H9 (cell line): ENCODE data around the gene PEPD. TPM values are rescaled to one million over a fixed set of nuclear protein-coding genes. Genes with fewer than 3 reads are reported as not detected.

ENCODE experiments used
- DNase-seq: peaks from one replicate; pipeline ENCODE4 v3.0.0-alpha.2; 2017
- H2AFZ ChIP-seq: one replicate; pipeline ENCODE4 v1.6.1; 2013; ENCODE audit warnings: mild to moderate bottlenecking, low read length, control low read depth, moderate library complexity
- H2AK5ac ChIP-seq: 2 replicates; pipeline ENCODE4 v1.6.1; 2013; ENCODE audit warnings: low read length, control low read depth, mixed read lengths; ENCODE audit not compliant: insufficient read length
- H2BK120ac ChIP-seq: one replicate; pipeline ENCODE4 v1.6.1; 2013; ENCODE audit warnings: low read depth, mild to moderate bottlenecking, low read length, control low read depth, inconsistent platforms; ENCODE audit not compliant: poor library complexity, severe bottlenecking
- H2BK12ac ChIP-seq: 2 replicates; pipeline ENCODE4 v1.6.1; 2013; ENCODE audit warnings: low read length, control low read depth, mixed read lengths, low read depth; ENCODE audit not compliant: insufficient read length
- H2BK15ac ChIP-seq: 2 replicates; pipeline ENCODE4 v1.6.1; 2013; ENCODE audit warnings: low read depth, low read length, control low read depth
- H2BK20ac ChIP-seq: one replicate; pipeline ENCODE4 v1.6.1; 2013; ENCODE audit warnings: low read depth, mild to moderate bottlenecking, low read length, control low read depth, inconsistent platforms; ENCODE audit not compliant: poor library complexity, severe bottlenecking
- H2BK5ac ChIP-seq: 2 replicates; pipeline ENCODE4 v1.6.1; 2013; ENCODE audit warnings: low read length, control low read depth, mixed read lengths; ENCODE audit not compliant: insufficient read length
- H3K14ac ChIP-seq: 2 replicates; pipeline ENCODE4 v1.6.1; 2013; ENCODE audit warnings: low read length, control low read depth; ENCODE audit not compliant: insufficient read depth
- H3K18ac ChIP-seq: 2 replicates; pipeline ENCODE4 v1.6.1; 2013; ENCODE audit warnings: low read depth, mild to moderate bottlenecking, mixed read lengths, low read length, control low read depth; ENCODE audit not compliant: insufficient read length
- H3K23ac ChIP-seq: 2 replicates; pipeline ENCODE4 v1.6.1; 2013; ENCODE audit warnings: low read length, control low read depth, mixed read lengths, low read depth; ENCODE audit not compliant: insufficient read length
- H3K23me2 ChIP-seq: 2 replicates; pipeline ENCODE4 v1.6.1; 2013; ENCODE audit warnings: low read depth, mild to moderate bottlenecking, mixed read lengths, low read length, control low read depth; ENCODE audit not compliant: insufficient read length, poor library complexity, severe bottlenecking
- H3K27ac ChIP-seq: 2 replicates; pipeline ENCODE4 v1.5.1; 2013; ENCODE audit warnings: low read length, control low read depth, mixed read lengths, low read depth; ENCODE audit not compliant: insufficient read length
- H3K27me3 ChIP-seq: 2 replicates; pipeline ENCODE4 v1.6.1; 2013; ENCODE audit warnings: low read length, control low read depth, inconsistent platforms; ENCODE audit not compliant: insufficient read depth
- H3K4ac ChIP-seq: 2 replicates; pipeline ENCODE4 v1.6.1; 2013; ENCODE audit warnings: low read depth, mild to moderate bottlenecking, control low read depth, inconsistent platforms, low read length, moderate library complexity
- H3K4me1 ChIP-seq: 2 replicates; pipeline ENCODE4 v1.6.1; 2013; ENCODE audit warnings: low read length, control low read depth, inconsistent platforms; ENCODE audit not compliant: insufficient read depth
- H3K4me2 ChIP-seq: 2 replicates; pipeline ENCODE4 v1.6.1; 2013; ENCODE audit warnings: low read length, control low read depth, mixed read lengths; ENCODE audit not compliant: insufficient read length, insufficient read depth
- H3K56ac ChIP-seq: 2 replicates; pipeline ENCODE4 v1.6.1; 2013; ENCODE audit warnings: low read depth, mild to moderate bottlenecking, mixed read lengths, low read length, control low read depth; ENCODE audit not compliant: insufficient read length
- H3K79me1 ChIP-seq: 2 replicates; pipeline ENCODE4 v1.6.1; 2013; ENCODE audit warnings: low read depth, mild to moderate bottlenecking, moderate library complexity, low read length, control low read depth, inconsistent platforms; ENCODE audit not compliant: insufficient read depth, poor library complexity, severe bottlenecking
- H3K79me2 ChIP-seq: 2 replicates; pipeline ENCODE4 v1.6.1; 2013; ENCODE audit warnings: low read length, control low read depth, inconsistent platforms; ENCODE audit not compliant: insufficient read depth
- H3K9ac ChIP-seq: 2 replicates; pipeline ENCODE4 v1.6.1; 2013; ENCODE audit warnings: low read length, control low read depth, mixed read lengths; ENCODE audit not compliant: insufficient read length; ENCODE audit errors: extremely low read depth
- H3K9me3 ChIP-seq: one replicate; pipeline ENCODE4 v1.6.1; 2013; ENCODE audit warnings: low read depth, low read length, inconsistent platforms; ENCODE audit not compliant: control insufficient read depth
- H3T11ph ChIP-seq: one replicate; pipeline ENCODE4 v1.6.1; 2013; ENCODE audit warnings: mild to moderate bottlenecking, low read length, control low read depth, inconsistent platforms
- H4K20me1 ChIP-seq: one replicate; pipeline ENCODE4 v1.6.1; 2013; ENCODE audit not compliant: control insufficient read depth, insufficient read length, insufficient read depth
- H4K5ac ChIP-seq: 2 replicates; pipeline ENCODE4 v1.6.1; 2013; ENCODE audit warnings: low read depth, mild to moderate bottlenecking, mixed read lengths, low read length, control low read depth; ENCODE audit not compliant: insufficient read length
- H4K8ac ChIP-seq: replicated peaks from 2 replicates; pipeline ENCODE4 v1.6.1; 2013; ENCODE audit warnings: low read length, control low read depth, mixed read lengths, low read depth; ENCODE audit not compliant: insufficient read length
- H4K91ac ChIP-seq: 2 replicates; pipeline ENCODE4 v1.6.1; 2013; ENCODE audit warnings: low read depth, mild to moderate bottlenecking, moderate library complexity, mixed read lengths, low read length, control low read depth; ENCODE audit not compliant: insufficient read length
- H3K27ac Mint-ChIP-seq, 3 experiments: 2 replicates in 2 of 3; 3 replicates in 1 of 3; pipeline ENCODE4 v1.8.0; 2020 to 2021; ENCODE audit warnings: mixed read lengths in 3 of 3, mild to moderate bottlenecking in 1 of 3, moderate library complexity in 1 of 3
- H3K27me3 Mint-ChIP-seq: 2 replicates; pipeline ENCODE4 v1.8.0; 2021; ENCODE audit warnings: low read depth, mild to moderate bottlenecking, moderate library complexity, mixed read lengths
- H3K36me3 Mint-ChIP-seq, 3 experiments: 2 replicates in 2 of 3; 3 replicates in 1 of 3; pipeline ENCODE4 v1.8.0; 2020 to 2021; ENCODE audit warnings: low read depth in 3 of 3, mixed read lengths in 3 of 3; ENCODE audit not compliant: insufficient read depth in 1 of 3
- H3K4me1 Mint-ChIP-seq, 2 experiments: 2 replicates each; pipeline ENCODE4 v1.8.0; 2020; ENCODE audit warnings: mixed read lengths in 2 of 2
- H3K4me3 Mint-ChIP-seq, 2 experiments: 2 replicates in 1 of 2; 3 replicates in 1 of 2; pipeline ENCODE4 v1.8.0; 2020 to 2021; ENCODE audit warnings: mild to moderate bottlenecking in 2 of 2, mixed read lengths in 2 of 2, moderate library complexity in 1 of 2
- H3K9me3 Mint-ChIP-seq, 2 experiments: 2 replicates in 1 of 2; 3 replicates in 1 of 2; pipeline ENCODE4 v1.8.0; 2020; ENCODE audit warnings: mild to moderate bottlenecking in 2 of 2, mixed read lengths in 2 of 2, moderate library complexity in 1 of 2
- WGBS: extraction: QIAGEN DNeasy Blood & Tissue Kit; methylation state at CpG from one replicate; pipeline ENCODE4 v1.1.7; 2013; ENCODE audit warnings: missing lambda C conversion rate, low lambda C conversion rate, mixed read lengths; ENCODE audit not compliant: insufficient read length; ENCODE audit errors: extremely low coverage; 5-methylcytosine and 5-hydroxymethylcytosine counted together
- total RNA-seq: library from RNA; stranded (reverse); gene quantifications from 2 replicates; pipeline ENCODE4 v1.2.1, GENCODE V29; 2021
- TF ChIP-seq, protein P1 (sequence below): fragments of 200-600 bp; sonication (generic); conservative IDR thresholded peaks from 3 replicates; pipeline ENCODE4 v1.8.0; 2021; ENCODE audit warnings: antibody characterized with exemption, mild to moderate bottlenecking

PEPD gene
- total RNA-seq, 1 experiment from 2014 or later = 52.8 TPM

DNA sequence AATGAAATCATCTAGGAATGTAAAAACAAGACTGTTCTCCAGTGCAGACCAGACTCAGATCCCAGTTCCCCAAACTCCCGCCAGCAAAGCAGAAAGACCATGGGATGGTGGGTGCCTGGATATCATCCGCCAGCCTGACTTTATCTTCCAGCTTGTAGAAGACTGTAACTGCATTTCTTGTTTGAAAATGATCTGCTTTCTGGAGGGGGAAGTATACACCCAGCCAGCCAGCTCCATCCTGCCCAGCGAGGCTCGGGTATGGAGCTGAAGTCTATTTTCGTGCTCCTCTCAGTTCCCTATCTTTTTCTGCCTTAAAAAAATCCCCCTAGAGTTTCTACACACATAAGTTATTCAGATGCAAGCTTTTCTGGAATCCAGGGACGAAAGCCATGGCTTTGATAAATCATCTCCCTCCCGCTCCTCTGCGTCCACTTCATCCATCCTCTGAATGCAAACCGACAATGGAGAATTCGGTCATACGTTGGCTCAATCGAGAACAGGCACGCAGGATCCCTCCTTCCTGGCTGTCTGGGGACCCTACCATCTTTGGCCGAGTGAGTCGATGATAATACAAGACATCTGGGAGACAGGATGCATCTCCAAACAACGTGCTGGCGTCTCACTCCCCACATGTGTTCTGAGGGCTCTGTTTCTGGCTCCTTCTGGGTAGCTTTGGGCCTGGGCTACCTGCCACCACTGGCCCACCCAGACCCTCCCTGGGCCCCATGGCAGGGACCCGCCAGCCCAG is 116.9 kb downstream of the PEPD start:
- H4K8ac ChIP-seq = no peak overlapping the region
- H3K4me3 Mint-ChIP-seq = no peak overlapping the region
- H3K9me3 ChIP-seq = no peaks in the 10 kb centered on the region
- no peak overlapping the region for H4K91ac ChIP-seq
- H3K4ac ChIP-seq = no peak overlapping the region
- no peak overlapping the region for H2BK12ac ChIP-seq
- H4K20me1 ChIP-seq = no peaks in the 10 kb centered on the region
- H3K36me3 Mint-ChIP-seq = no peaks in the 10 kb centered on the region; a peak in 1 of 7 replicates
- H3K9ac ChIP-seq = no peak overlapping the region
- TF ChIP-seq, protein P1, sequence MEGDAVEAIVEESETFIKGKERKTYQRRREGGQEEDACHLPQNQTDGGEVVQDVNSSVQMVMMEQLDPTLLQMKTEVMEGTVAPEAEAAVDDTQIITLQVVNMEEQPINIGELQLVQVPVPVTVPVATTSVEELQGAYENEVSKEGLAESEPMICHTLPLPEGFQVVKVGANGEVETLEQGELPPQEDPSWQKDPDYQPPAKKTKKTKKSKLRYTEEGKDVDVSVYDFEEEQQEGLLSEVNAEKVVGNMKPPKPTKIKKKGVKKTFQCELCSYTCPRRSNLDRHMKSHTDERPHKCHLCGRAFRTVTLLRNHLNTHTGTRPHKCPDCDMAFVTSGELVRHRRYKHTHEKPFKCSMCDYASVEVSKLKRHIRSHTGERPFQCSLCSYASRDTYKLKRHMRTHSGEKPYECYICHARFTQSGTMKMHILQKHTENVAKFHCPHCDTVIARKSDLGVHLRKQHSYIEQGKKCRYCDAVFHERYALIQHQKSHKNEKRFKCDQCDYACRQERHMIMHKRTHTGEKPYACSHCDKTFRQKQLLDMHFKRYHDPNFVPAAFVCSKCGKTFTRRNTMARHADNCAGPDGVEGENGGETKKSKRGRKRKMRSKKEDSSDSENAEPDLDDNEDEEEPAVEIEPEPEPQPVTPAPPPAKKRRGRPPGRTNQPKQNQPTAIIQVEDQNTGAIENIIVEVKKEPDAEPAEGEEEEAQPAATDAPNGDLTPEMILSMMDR = no peak
- no CpG with 5 or more reads among the region's 18 CpGs for WGBS
- H2BK5ac ChIP-seq = no peak overlapping the region
- H3K9me3 Mint-ChIP-seq = no peaks in the 10 kb centered on the region
- no peaks in the 10 kb centered on the region for H3K23me2 ChIP-seq
- H3K23ac ChIP-seq = no peak overlapping the region
- no peak overlapping the region for H3K18ac ChIP-seq
- H3K4me1 Mint-ChIP-seq = peaks cover 6 to 11% of the 10 kb centered on the region in 2 experiments
- no peaks in the 10 kb centered on the region for H3K79me2 ChIP-seq
- H3K14ac ChIP-seq = no peak overlapping the region
- no peak overlapping the region for H3K27ac ChIP-seq
- H2BK20ac ChIP-seq = no peak overlapping the region
- no peaks in the 10 kb centered on the region for H3K4me1 ChIP-seq
- H3K27me3 ChIP-seq = no peaks in the 10 kb centered on the region
- no peaks in the 10 kb centered on the region for H3K79me1 ChIP-seq
- no peak overlapping the region for H2BK120ac ChIP-seq
- no peak overlapping the region for H2BK15ac ChIP-seq
- H2AFZ ChIP-seq = no peak overlapping the region
- H4K5ac ChIP-seq = no peak overlapping the region
- H3K27me3 Mint-ChIP-seq = no peaks in the 10 kb centered on the region
- peak overlapping the region in 1 of 3 experiments; percentile 40; a peak in 1 of 7 replicates for H3K27ac Mint-ChIP-seq
- no peak overlapping the region for H3K4me2 ChIP-seq
- DNase-seq = no peak
- no peak overlapping the region for H3K56ac ChIP-seq
- no peak overlapping the region for H3T11ph ChIP-seq
- H2AK5ac ChIP-seq = no peak overlapping the region
